PC-9 (cell line): ENCODE data around the gene M6PR. TPM values are rescaled to one million over a fixed set of nuclear protein-coding genes. Genes with fewer than 3 reads are reported as not detected.

ENCODE experiments used
- BruUV-seq: library from RNA; stranded (reverse); fragments of 400-500 nt; replicated peaks from 2 replicates; lab custom pipeline; 2021; lab: Mats Ljungman, UMichigan
- CTCF ChIA-PET: fragments of 300-600 bp; sonication (Branson Sonifier 250); formaldehyde crosslinking; loops from one replicate; lab custom pipeline; 2022; ENCODE audit warnings: antibody characterized with exemption; lab: Charles Lee
- POLR2A ChIA-PET: fragments of 300-600 bp; sonication (Branson Sonifier 250); formaldehyde crosslinking; loops from one replicate; lab custom pipeline; 2022; ENCODE audit warnings: antibody characterized with exemption; ENCODE audit not compliant: unreplicated experiment; lab: Charles Lee
- DNase-seq, 2 experiments: peaks; one replicate each; pipeline versions ENCODE4 v3.0.0 to v3.0.0-alpha.2; 2015 to 2022; ENCODE audit warnings: mixed read lengths in 1 of 2
- H2AFZ ChIP-seq: fragments of 200-600 bp; sonication (generic); 2 replicates; pipeline ENCODE4 v1.8.1; 2017; ENCODE audit warnings: antibody characterized with exemption
- H3F3A ChIP-seq: fragments of 200-600 bp; sonication (generic); 2 replicates; pipeline ENCODE4 v1.8.1; 2017; ENCODE audit warnings: antibody characterized with exemption, mild to moderate bottlenecking, low read depth; ENCODE audit not compliant: insufficient read depth
- H3K27ac ChIP-seq: fragments of 200-600 bp; sonication (generic); 2 replicates; pipeline ENCODE4 v1.6.1; 2016; ENCODE audit warnings: mixed run types
- H3K27me3 ChIP-seq: fragments of 200-600 bp; sonication (generic); 2 replicates; pipeline ENCODE4 v1.6.1; 2016; ENCODE audit warnings: low read depth, mixed run types; ENCODE audit not compliant: insufficient read depth
- H3K36me3 ChIP-seq: fragments of 200-600 bp; sonication (generic); 2 replicates; pipeline ENCODE4 v1.6.1; 2016; ENCODE audit warnings: low read depth, mixed run types
- H3K4me1 ChIP-seq: fragments of 200-600 bp; sonication (generic); replicated peaks from 2 replicates; pipeline ENCODE4 v1.6.1; 2016; ENCODE audit warnings: mixed run types; ENCODE audit not compliant: insufficient read depth
- H3K4me2 ChIP-seq: fragments of 200-600 bp; sonication (generic); 2 replicates; pipeline ENCODE4 v1.6.1; 2017; ENCODE audit warnings: mixed run types
- H3K4me3 ChIP-seq: fragments of 200-600 bp; sonication (generic); 2 replicates; pipeline ENCODE4 v1.6.1; 2016; ENCODE audit warnings: mixed run types
- H3K79me2 ChIP-seq: fragments of 200-600 bp; sonication (generic); 2 replicates; pipeline ENCODE4 v1.6.1; 2017; ENCODE audit warnings: low read depth, mixed run types
- H3K9me2 ChIP-seq: fragments of 200-600 bp; sonication (generic); 2 replicates; pipeline ENCODE4 v1.8.1; 2017; ENCODE audit warnings: mild to moderate bottlenecking; ENCODE audit not compliant: insufficient read depth
- H3K9me3 ChIP-seq: fragments of 200-600 bp; sonication (generic); 2 replicates; pipeline ENCODE4 v1.8.1; 2016; ENCODE audit warnings: low read depth; ENCODE audit not compliant: insufficient read depth
- H4K20me1 ChIP-seq: fragments of 200-600 bp; sonication (generic); 2 replicates; pipeline ENCODE4 v1.8.1; 2017; ENCODE audit not compliant: insufficient read depth
- CTCF ChIP-seq: fragments of 200-600 bp; sonication (generic); conservative IDR thresholded peaks from 2 replicates; pipeline ENCODE4 v1.6.1; 2017; ENCODE audit warnings: mixed run types, antibody characterized with exemption, mild to moderate bottlenecking, moderate library complexity
- EZH2 ChIP-seq: fragments of 200-600 bp; sonication (generic); IDR thresholded peaks from 2 replicates; pipeline ENCODE4 v1.8.0; 2017; ENCODE audit warnings: antibody characterized with exemption, low read depth
- intact Hi-C: fragments of 100-400 bp; cut with micrococcal nuclease; formaldehyde crosslinking; loops from one replicate; pipeline ENCODE4 v1.10.0; 2022; ENCODE audit not compliant: unreplicated experiment
- total RNA-seq: library from RNA; stranded (reverse); gene quantifications from 2 replicates; pipeline ENCODE4 v1.2.3, GENCODE V29; 2021

Gene M6PR
- total RNA-seq, 1 experiment from 2014 or later = 237 TPM

DNA sequence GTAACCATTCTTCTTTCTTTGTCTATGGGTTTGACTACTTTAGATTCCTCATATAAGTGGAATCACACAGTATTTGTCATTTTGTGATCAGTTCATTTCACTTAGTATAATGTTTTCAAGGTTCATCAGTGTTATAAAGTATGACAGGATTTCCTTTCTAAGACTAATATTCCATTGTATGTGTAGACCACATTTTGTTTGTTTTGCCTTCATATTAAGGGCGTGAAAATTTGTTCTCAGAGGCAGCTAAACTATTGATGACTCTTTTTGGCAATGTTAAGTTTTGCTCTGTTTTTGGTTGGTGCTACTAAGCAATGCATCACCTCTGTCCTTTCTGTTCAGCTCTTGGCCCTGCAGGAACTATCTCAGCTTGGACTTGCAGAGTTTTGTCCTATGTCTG, 38.2 kb upstream of the M6PR start:
- H4K20me1 ChIP-seq = no peaks in the 10 kb centered on the region
- no peaks in the 10 kb centered on the region for H3K27me3 ChIP-seq
- TF ChIP-seq CTCF (no peak), EZH2 (no peak)
- H3K36me3 ChIP-seq = no peaks in the 10 kb centered on the region
- H3K9me3 ChIP-seq = no peaks in the 10 kb centered on the region; the same call in 1 of the 2 replicates
- H3K4me3 ChIP-seq = no peak overlapping the region
- H3K27ac ChIP-seq = no peak overlapping the region
- BruUV-seq = no TSS peak
- H2AFZ ChIP-seq = no peak overlapping the region
- no peaks in the 10 kb centered on the region for H3K9me2 ChIP-seq
- intact Hi-C loops = no loop called here
- H3K79me2 ChIP-seq = no peaks in the 10 kb centered on the region
- no peak overlapping the region for H3K4me2 ChIP-seq
- ChIA-PET POLR2A (no interaction called here), CTCF (no interaction called here)
- 0 out of 2 replicates have a peak, but pooled peaks cover 3% of the 10 kb centered on the region for H3K4me1 ChIP-seq
- DNase-seq = no peak
- H3F3A ChIP-seq = no peaks in the 10 kb centered on the region

DNA sequence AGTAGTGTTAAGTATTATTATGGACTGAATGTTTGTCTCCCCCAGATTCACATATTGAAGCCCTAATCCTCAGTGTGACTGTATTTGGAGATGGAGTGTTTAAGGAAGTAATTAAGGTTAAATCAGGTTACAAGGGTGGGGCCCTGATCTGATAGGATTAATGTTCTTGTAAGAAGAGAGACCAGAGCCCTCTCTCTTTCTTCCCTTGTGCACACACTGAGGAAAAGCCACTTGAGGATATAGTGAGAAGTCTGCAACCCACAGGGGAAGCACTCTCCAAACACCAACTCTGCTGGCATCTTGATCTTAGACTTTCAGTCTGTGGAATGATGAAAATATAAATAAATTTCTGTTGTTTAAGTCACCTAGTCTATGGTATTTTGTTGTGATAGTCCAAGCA, 37.7 kb upstream of the M6PR start:
- Histone ChIP-seq H2AFZ (no peak overlapping the region), H3K4me3 (no peak overlapping the region), H4K20me1 (no peaks in the 10 kb centered on the region), H3K4me2 (no peak overlapping the region), H3K27me3 (no peaks in the 10 kb centered on the region), H3K9me3 (no peaks in the 10 kb centered on the region; the same call in 1 of the 2 replicates), H3K9me2 (no peaks in the 10 kb centered on the region), H3K27ac (no peak overlapping the region), H3K36me3 (no peaks in the 10 kb centered on the region), H3K4me1 (0 out of 2 replicates have a peak, but pooled peaks cover 3% of the 10 kb centered on the region), H3K79me2 (no peaks in the 10 kb centered on the region), H3F3A (no peaks in the 10 kb centered on the region)
- no peak for DNase-seq
- intact Hi-C loops = no loop called here
- TF ChIP-seq CTCF (no peak), EZH2 (no peak)
- CTCF ChIA-PET = no interaction called here
- no TSS peak for BruUV-seq
- POLR2A ChIA-PET = no interaction called here

GRCh38 chr12:8985213-8985754, 35.8 kb upstream of the M6PR start:
- Histone ChIP-seq H3K27ac (no peak overlapping the region), H3K4me3 (no peak overlapping the region), H3K27me3 (no peaks in the 10 kb centered on the region), H3F3A (no peaks in the 10 kb centered on the region), H2AFZ (no peak overlapping the region), H3K4me2 (no peak overlapping the region), H3K79me2 (no peaks in the 10 kb centered on the region), H3K9me2 (no peaks in the 10 kb centered on the region), H3K4me1 (no peaks in the 10 kb centered on the region), H3K36me3 (no peaks in the 10 kb centered on the region), H4K20me1 (no peaks in the 10 kb centered on the region), H3K9me3 (no peaks in the 10 kb centered on the region; the same call in 1 of the 2 replicates)
- TF ChIP-seq CTCF = no peak
- no peak for TF ChIP-seq EZH2
- ChIA-PET CTCF (interaction anchor here (0.5 kb wide), 1 partner anchor 1244 kb away, joined by 12 read pairs; no protein-coding TSS in a partner anchor), POLR2A (no interaction called here)
- intact Hi-C loops = no loop called here
- BruUV-seq = no TSS peak
- no peak for DNase-seq
